HG03442 (cell line): Measurements from ENCODE around the gene ITIH1.

Experiments used
- ATAC-seq: cut with Tn5 transposase; IDR thresholded peaks from one replicate; pipeline ENCODE4 v1.9.1; 2021; ENCODE audit warnings: mild to moderate bottlenecking, moderate library complexity; ENCODE audit not compliant: unreplicated experiment

The ITIH1 gene

DNA sequence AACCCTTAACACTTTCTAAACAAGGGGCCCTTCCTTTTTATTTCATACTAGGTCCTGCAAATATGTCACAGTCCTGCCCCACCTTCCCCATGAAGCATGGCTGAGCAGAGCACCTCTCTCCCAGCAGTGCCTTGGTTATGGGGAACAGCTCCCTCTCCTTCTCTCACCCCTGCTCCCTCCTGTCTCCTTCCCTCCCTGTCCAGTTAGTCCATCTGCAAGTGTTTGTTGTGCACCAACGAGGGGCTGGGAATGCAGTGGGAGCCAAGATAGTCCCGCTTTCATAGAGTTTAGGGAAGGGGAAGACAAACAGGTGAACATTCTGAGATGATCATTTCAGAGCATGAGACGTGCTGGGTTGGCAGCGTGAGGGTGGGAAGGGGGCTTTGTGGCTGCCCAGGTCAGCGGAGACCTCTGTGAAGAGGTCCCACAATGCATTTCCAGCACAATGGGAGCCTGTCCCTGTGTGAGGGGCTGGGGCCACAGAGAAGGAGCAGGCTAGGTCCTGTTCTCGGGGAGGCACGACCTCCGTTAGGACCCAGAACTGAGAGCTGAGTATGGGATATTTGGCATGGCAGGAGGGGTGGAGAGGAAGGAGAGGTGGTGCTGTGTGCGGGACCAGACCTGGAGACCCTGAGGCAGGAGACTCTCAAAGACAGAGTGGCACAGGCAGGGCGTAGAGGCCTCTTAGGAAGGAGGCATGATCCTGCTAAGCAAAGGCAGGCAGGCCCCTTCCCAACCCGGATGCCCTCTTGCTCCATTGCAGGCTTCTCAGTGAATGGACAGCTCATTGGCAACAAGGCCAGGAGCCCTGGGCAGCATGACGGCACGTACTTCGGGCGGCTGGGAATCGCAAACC, 11.7 kb downstream of the ITIH1 start:
- no peak for ATAC-seq

GRCh38 chr3:52789746-52790040, 12.3 kb downstream of the ITIH1 start:
- ATAC-seq, result no peak

GRCh38 chr3:52790337-52790736, 12.9 kb downstream of the ITIH1 start:
- ATAC-seq, result no peak

GRCh38 chr3:52790741-52791140, 13.3 kb downstream of the ITIH1 start:
- no peak for ATAC-seq

- ATAC-seq, result no peak
Observed at GRCh38 chr3:52791366-52791765, 14.0 kb downstream of the ITIH1 start.

DNA sequence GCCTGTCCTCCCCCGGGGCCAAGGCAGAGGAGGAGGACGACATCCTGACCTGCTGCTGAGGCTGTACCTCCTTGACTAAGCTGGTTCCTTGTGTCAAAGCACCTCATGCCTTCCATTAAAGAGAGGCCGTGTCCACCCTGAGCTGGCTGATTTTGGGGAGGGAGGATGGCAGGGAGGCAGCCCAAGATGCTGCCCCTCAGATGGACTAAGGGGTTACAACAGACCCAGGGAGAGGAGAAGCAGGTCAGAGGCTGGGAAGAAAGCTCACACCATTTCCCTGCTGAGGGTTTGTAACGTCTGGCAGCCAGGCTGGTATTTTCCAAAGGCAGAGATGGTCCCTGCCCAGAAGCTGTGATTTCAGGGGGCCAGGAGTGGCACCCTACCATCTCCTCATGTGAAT, 14.5 kb downstream of the ITIH1 start:
- no peak for ATAC-seq

DNA sequence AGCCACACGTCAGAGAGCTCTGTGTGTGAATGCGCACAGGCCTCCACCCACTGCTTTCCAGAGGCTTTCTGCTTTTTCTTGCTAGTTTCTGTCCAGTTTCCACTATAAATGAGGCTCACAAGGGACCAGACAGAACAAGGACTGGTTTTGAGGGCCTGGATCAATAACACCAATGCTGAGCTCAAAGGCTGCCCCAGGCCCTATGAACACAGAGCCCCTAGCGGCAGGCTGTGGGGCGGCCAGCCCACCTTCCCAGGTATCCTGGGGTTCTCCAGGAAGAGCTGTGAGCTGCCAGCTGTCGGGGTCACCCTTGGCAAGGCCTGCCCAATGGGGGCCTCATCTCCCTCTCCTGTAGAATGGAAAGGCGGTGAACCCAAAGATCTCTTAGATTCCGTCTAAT, 15.0 kb downstream of the ITIH1 start:
- ATAC-seq, result no peak

DNA sequence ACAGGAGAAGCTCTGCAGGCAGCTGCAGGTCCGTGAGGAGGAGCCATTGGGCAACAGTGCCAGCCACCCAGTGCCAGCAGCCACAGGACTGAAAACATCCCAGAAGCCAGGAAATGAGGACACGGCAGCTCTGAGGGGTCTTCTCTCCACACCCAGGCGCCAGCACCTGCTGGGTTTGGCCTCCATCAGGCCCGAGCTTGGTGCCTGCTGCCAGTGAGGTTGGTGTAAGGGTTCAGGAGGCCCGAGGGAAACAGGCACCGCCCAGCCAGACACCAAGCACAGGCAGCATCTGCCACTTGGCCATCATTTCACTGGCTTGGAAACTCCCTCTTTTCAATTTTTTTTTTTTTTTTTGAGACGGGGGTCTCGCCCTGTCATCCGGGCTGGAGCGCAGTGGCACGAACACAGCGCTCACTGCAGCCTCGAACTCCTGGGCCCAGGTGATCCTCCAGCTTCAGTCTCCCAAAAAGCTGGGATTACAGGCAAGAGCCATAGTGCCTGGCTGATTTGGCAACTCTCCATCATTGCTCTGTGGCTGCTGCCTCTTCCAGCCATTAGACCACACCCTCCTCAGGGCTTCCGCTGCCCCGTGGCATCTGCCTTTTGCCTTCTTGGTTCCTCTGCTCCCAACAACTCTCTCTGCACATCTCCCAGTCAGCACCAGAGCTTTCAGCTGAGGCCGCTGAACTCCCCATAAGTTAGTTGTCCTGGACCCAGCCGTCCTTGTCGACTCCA, 15.7 kb downstream of the ITIH1 start:
- no peak for ATAC-seq

GRCh38 chr3:52793702-52794611, 16.6 kb downstream of the ITIH1 start:
- no peak for ATAC-seq

DNA sequence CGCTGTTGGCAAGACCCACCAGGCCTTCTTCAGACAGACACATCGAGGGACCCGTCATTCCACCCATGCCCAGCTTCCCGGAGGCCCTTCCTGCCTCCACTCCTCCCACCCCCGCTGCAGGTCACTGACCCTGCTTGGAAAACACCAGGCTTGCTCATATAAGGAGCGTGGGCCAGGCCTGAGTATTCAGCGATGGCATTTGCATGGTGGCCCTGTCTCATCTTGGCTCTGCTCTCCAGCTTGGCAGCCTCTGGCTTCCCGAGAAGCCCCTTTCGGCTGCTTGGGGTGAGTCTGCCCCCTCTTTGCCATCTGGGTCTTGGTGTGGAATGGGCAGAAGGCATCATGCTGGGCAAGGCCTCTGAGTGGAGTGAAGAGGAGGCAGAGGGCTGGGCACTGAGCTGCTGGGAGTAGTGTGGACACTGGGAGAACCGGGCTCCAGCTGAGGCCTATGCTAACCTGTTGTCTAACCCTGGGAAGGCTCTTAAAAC, 17.3 kb downstream of the ITIH1 start, which contains the start of gene ITIH3:
Gene ITIH3, plus strand, starts transcription at position 185 of the 488 bp plus-strand sequence. Its CDS starts 8 bp downstream, at position 193.
- no peak for ATAC-seq

DNA sequence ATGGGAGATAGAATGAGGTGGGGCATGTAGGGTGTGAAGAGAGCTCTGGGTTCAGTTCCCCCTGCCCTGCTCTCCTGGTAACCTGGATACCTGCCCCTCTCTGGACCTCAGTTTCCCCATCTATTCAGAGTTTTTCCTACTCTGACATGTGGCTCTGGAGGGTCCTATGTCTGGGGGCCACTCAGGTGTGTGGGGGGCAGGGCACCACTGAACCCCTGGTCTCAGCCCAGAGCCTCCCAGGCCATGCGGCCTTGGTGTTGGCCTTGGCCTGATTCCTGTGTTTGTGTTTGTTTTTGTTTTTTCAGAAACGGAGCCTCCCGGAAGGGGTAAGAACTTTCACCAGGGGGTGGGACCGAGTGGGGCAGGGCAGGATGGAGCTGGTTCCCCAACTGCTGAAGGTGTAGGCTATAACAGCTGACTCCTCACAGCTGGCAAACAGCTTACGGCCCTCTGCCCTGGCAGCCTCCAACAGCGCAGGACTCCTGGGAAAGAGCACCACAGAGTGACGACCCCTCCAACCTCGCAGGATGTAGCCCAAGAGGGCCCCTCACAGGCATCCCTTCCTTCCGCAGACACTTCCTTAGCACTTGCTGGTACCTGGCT, 18.0 kb downstream of the ITIH1 start:
- no peak for ATAC-seq

DNA sequence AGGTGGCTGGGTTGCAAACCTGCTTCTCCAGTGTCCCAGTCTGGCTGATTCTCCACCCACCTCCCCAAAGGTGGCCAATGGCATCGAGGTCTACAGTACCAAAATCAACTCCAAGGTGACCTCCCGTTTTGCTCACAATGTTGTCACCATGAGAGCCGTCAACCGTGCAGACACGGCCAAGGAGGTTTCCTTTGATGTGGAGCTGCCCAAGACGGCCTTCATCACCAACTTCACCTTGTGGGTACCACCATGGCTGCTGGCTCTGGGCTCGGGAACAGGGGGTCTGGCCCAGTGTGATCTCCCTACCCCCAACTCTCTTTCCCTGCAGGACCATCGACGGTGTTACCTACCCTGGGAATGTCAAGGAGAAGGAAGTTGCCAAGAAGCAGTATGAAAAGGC, 19.0 kb downstream of the ITIH1 start:
- no peak for ATAC-seq

GRCh38 chr3:52798376-52798977, 21.1 kb downstream of the ITIH1 start:
- ATAC-seq, result no peak

GRCh38 chr3:52798978-52799476, 21.6 kb downstream of the ITIH1 start:
- no peak for ATAC-seq

- ATAC-seq, result no peak
Observed at GRCh38 chr3:52800079-52800478, 22.7 kb downstream of the ITIH1 start.

- ATAC-seq, result no peak
Observed at GRCh38 chr3:52801839-52802238, 24.4 kb downstream of the ITIH1 start.

- ATAC-seq, result no peak
Observed at GRCh38 chr3:52805270-52806039, 28.1 kb downstream of the ITIH1 start.

DNA sequence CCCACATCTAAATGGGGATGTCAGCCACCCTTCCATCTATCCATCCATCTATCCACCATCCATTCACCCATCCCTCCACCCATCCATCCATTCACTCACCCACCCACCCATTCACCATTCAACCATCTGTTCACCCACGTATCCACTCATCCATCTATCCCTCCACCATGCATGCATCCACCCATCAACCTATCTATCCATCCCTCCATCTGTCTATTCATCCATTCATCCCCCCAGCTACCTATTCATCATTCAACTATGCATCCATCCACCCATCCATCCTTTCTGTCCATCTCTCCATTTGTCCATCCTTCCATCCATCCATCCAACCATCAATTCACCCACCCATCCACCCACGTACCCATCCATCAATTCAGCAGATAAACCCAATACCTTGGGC, 31.8 kb downstream of the ITIH1 start:
- ATAC-seq, result no peak

GRCh38 chr3:52809662-52810377, 32.4 kb downstream of the ITIH1 start:
- no peak for ATAC-seq
